Cardiac muscle cell (in vitro differentiated cells and primary cell): ENCODE data around the gene ANKK1. TPM values are rescaled to one million over a fixed set of nuclear protein-coding genes. Genes with fewer than 3 reads are reported as not detected.

Experiments
- DNase-seq, 2 donors: peaks; one replicate each; pipeline versions ENCODE4 v3.0.0 to v3.0.0-alpha.2; 2010 to 2017; ENCODE audit warnings: low read depth in 1 of 2, low spot score in 1 of 2
- H3K27ac ChIP-seq: fragments of 200-600 bp; sonication (generic); 2 replicates; pipeline ENCODE4 v1.5.1; 2016
- H3K27me3 ChIP-seq: fragments of 200-600 bp; sonication (generic); 2 replicates; pipeline ENCODE4 v1.6.0; 2016; ENCODE audit warnings: control low read depth
- H3K36me3 ChIP-seq: fragments of 200-600 bp; sonication (generic); 2 replicates; pipeline ENCODE4 v1.5.1; 2016; ENCODE audit warnings: control low read depth
- H3K4me1 ChIP-seq: fragments of 200-600 bp; sonication (generic); 2 replicates; pipeline ENCODE4 v1.8.1; 2017; ENCODE audit warnings: low read depth, mild to moderate bottlenecking, mixed run types
- H3K4me3 ChIP-seq: fragments of 200-600 bp; sonication (generic); 2 replicates; pipeline ENCODE4 v1.5.1; 2016; ENCODE audit warnings: mild to moderate bottlenecking
- H3K9me3 ChIP-seq: fragments of 200-600 bp; sonication (generic); 2 replicates; pipeline ENCODE4 v1.5.1; 2017; ENCODE audit warnings: low read depth, mild to moderate bottlenecking, control low read depth
- polyA plus RNA-seq: library from polyadenylated mRNA; unstranded; fragments of >200 nt; fragmentation: Nextera tagmentation; extraction: Ambion mirVana; gene quantifications from 2 replicates; pipeline ENCODE4 v1.2.1, GENCODE V29; 2016
- total RNA-seq: library from RNA; depleted of rRNA; stranded (reverse); fragments of >200 nt; gene quantifications from 2 replicates; pipeline ENCODE4 v1.2.3, GENCODE V29; 2016
- TF ChIP-seq, protein P1 (sequence below): IDR thresholded peaks from 2 replicates; pipeline ENCODE4 v1.5.1; 2012; ENCODE audit warnings: low read depth, mild to moderate bottlenecking, low read length

The ANKK1 gene
- total RNA-seq (0.09 and 0.18 TPM in 2 replicates), polyA plus RNA-seq (not detected in 2 replicates)

GRCh38 chr11:113387605-113388211 lies at the start of gene ANKK1:
TSS of gene ANKK1 (plus strand) at chr11:113387779. CDS start at chr11:113387885, 106 bp downstream.
- Histone ChIP-seq H3K27me3 (peaks cover 10% of the 10 kb centered on the region), H3K4me1 (peaks cover 7% of the 10 kb centered on the region), H3K36me3 (no peaks in the 10 kb centered on the region), H3K27ac (no peak within 1 kb of the TSS), H3K4me3 (peak within 1 kb of the TSS; percentile 11), H3K9me3 (no peaks in the 10 kb centered on the region)
- DNase-seq: peak in 1 of 2 donors; percentile 35
- TF ChIP-seq, protein P1, sequence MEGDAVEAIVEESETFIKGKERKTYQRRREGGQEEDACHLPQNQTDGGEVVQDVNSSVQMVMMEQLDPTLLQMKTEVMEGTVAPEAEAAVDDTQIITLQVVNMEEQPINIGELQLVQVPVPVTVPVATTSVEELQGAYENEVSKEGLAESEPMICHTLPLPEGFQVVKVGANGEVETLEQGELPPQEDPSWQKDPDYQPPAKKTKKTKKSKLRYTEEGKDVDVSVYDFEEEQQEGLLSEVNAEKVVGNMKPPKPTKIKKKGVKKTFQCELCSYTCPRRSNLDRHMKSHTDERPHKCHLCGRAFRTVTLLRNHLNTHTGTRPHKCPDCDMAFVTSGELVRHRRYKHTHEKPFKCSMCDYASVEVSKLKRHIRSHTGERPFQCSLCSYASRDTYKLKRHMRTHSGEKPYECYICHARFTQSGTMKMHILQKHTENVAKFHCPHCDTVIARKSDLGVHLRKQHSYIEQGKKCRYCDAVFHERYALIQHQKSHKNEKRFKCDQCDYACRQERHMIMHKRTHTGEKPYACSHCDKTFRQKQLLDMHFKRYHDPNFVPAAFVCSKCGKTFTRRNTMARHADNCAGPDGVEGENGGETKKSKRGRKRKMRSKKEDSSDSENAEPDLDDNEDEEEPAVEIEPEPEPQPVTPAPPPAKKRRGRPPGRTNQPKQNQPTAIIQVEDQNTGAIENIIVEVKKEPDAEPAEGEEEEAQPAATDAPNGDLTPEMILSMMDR: peak; percentile 40

DNA sequence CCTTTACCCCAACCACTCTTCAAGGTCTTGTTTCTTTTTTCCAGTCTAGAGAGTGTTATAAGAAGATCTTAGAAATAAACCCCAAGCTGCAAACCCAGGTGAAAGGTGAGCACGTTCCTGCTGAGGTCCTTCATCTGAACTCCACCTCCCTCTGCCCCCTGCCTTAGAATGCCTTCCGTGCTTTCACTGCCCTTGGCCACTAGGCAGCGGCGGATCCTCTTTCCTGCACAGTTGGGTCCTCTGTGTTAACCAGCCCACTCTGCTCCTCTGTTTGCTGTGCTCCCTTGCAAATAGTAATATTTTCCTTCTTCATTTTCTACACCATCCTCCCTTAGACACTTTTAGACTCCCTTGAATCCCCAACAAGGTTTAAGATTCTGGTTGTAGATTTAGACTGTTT lies 48.8 kb upstream of the ANKK1 start:
- H3K36me3 ChIP-seq: peaks cover 4% of the 10 kb centered on the region
- TF ChIP-seq, protein P1: no peak
- H3K9me3 ChIP-seq: no peaks in the 10 kb centered on the region
- H3K27ac ChIP-seq: no peak overlapping the region
- no peaks in the 10 kb centered on the region for H3K27me3 ChIP-seq
- no peaks in the 10 kb centered on the region for H3K4me1 ChIP-seq
- DNase-seq: peak in 1 of 2 donors; percentile 32
- H3K4me3 ChIP-seq: no peak overlapping the region

DNA sequence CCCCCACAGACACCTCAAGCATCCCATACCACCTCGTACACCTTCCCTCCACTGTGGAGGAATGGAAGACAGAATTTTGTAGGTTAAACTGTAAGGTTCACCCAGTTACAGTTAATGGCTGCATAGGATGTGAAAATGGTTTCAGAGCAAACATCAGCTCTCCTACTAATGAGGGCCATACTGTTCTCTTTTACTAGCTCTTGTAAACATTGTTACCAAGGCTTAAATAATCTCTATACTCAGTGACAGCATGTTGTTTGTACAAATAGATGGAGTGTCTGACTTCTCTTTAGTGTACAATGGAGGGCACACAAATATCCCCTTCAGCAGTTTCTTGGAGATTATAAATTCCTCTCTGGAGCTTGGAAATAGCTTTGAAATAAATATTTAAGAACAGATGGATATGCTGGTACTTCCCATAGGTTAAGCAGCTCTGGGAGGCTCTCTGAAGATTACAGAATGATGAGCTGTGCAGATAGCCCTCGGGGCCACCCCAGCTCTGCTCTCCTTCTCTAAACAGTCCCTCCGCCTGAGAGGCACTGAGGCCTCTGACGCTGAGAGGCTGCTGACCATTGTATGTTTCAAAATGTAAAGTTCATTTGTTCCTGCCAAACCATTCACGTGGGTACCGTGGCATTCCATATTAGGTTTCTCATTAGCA lies 47.5 kb upstream of the ANKK1 start:
- H3K4me3 ChIP-seq: no peak overlapping the region
- peaks cover 9% of the 10 kb centered on the region for H3K36me3 ChIP-seq
- no peaks in the 10 kb centered on the region for H3K9me3 ChIP-seq
- H3K4me1 ChIP-seq: no peaks in the 10 kb centered on the region
- no peak overlapping the region for H3K27ac ChIP-seq
- TF ChIP-seq, protein P1: no peak
- H3K27me3 ChIP-seq: no peaks in the 10 kb centered on the region
- no peak for DNase-seq

- Histone ChIP-seq H3K27ac (no peak overlapping the region), H3K27me3 (no peaks in the 10 kb centered on the region), H3K4me1 (no peaks in the 10 kb centered on the region), H3K4me3 (no peak overlapping the region), H3K36me3 (peaks cover 9% of the 10 kb centered on the region), H3K9me3 (no peaks in the 10 kb centered on the region)
- TF ChIP-seq, protein P1: no peak
- no peak for DNase-seq
Observed at GRCh38 chr11:113341388-113342165, 46.0 kb upstream of the ANKK1 start.

GRCh38 chr11:113345978-113346377 lies 41.6 kb upstream of the ANKK1 start:
- Histone ChIP-seq H3K9me3 (no peaks in the 10 kb centered on the region), H3K36me3 (peaks cover 5% of the 10 kb centered on the region), H3K4me3 (no peak overlapping the region), H3K4me1 (no peaks in the 10 kb centered on the region), H3K27me3 (no peaks in the 10 kb centered on the region), H3K27ac (no peak overlapping the region)
- TF ChIP-seq, protein P1: no peak
- DNase-seq: peak in 1 of 2 donors; percentile 34
